Heart left ventricle (tissue), 16 donors: ENCODE results near the gene UBAP1L. TPM values are rescaled to one million over a fixed set of nuclear protein-coding genes. Genes with fewer than 3 reads are reported as not detected.
"Not testable (repeated sequence)": the region's sequence is repeated elsewhere in the genome, so short reads cannot be mapped to it uniquely, and the experiment has no call there.

ENCODE experiments used
- ATAC-seq, 4 donors: fragments of 200-7000 bp; cut with Tn5 transposase; one replicate each; pipeline ENCODE4 v1.9.1; 2020 to 2022; ENCODE audit warnings: moderate library complexity in 4 of 4, mild to moderate bottlenecking in 3 of 4, moderate number of reproducible peaks in 1 of 4
- DNase-seq, 5 donors: peaks; one replicate each; pipeline ENCODE4 v3.0.0-alpha.2; 2020
- H3K27ac ChIP-seq, 12 donors: fragments of 200-600 bp; sonication (generic) in 4 of 12; one replicate each; pipeline versions ENCODE4 v1.5.0 to v1.8.0; 2016 to 2022; ENCODE audit warnings: mild to moderate bottlenecking in 2 of 12
- H3K27me3 ChIP-seq, 9 donors: fragments of 200-600 bp; sonication (generic) in 2 of 9; one replicate each; pipeline versions ENCODE4 v1.5.1 to v1.8.0; 2016 to 2022; ENCODE audit warnings: mild to moderate bottlenecking in 3 of 9
- H3K36me3 ChIP-seq, 9 donors: fragments of 200-600 bp; sonication (generic) in 2 of 9; one replicate each; pipeline versions ENCODE4 v1.5.0 to v1.8.0; 2018 to 2022; ENCODE audit warnings: mild to moderate bottlenecking in 2 of 9
- H3K4me1 ChIP-seq, 12 donors: fragments of 200-600 bp; sonication (generic) in 4 of 12; one replicate each; pipeline versions ENCODE4 v1.5.0 to v1.8.0; 2016 to 2022; ENCODE audit warnings: mild to moderate bottlenecking in 3 of 12
- H3K4me3 ChIP-seq, 12 donors: fragments of 200-600 bp; sonication (generic) in 4 of 12; one replicate each; pipeline versions ENCODE4 v1.5.0 to v1.8.0; 2017 to 2022; ENCODE audit warnings: mild to moderate bottlenecking in 9 of 12, moderate library complexity in 4 of 12
- H3K9me3 ChIP-seq, 12 donors: fragments of 200-600 bp; sonication (generic) in 4 of 12; one replicate each; pipeline versions ENCODE4 v1.5.0 to v1.8.0; 2016 to 2022; ENCODE audit warnings: mild to moderate bottlenecking in 1 of 12
- POLR2A ChIP-seq, 2 donors: fragments of 450-650 bp; IDR thresholded peaks; one replicate each; pipeline ENCODE4 v1.6.1; 2017; ENCODE audit warnings: antibody characterized with exemption in 2 of 2, mild to moderate bottlenecking in 2 of 2, moderate library complexity in 2 of 2
- WGBS, 4 donors: extraction: QIAGEN DNeasy Blood & Tissue Kit in 2 of 4; methylation state at CpG; one replicate each; pipeline versions ENCODE4 v1.1.5 to v1.1.7; 2013 to 2018; 5-methylcytosine and 5-hydroxymethylcytosine counted together
- intact Hi-C, 10 donors: fragments of 100-400 bp; cut with DNase I; formaldehyde crosslinking; loops; one replicate each; pipeline versions ENCODE4 v1.11.1 to v1.14.2; 2022
- polyA plus RNA-seq, 2 donors: library from polyadenylated mRNA; stranded (reverse); fragments of 200-250 nt; gene quantifications; one replicate each; pipeline ENCODE4 v1.2.3, GENCODE V29; 2013
- total RNA-seq, 9 donors: library from RNA; depleted of rRNA in 2 of 9; stranded (reverse); fragments of >200 nt in 2 of 9; fragmentation: NEBNext Ultra II Directional in 3 of 9; extraction: Animal tissue kit (Norgen Biotek cat#: 25700) in 3 of 9; gene quantifications; one replicate each; pipeline versions ENCODE4 v1.1.0 to v1.2.4, GENCODE V29; 2016 to 2023
- TF ChIP-seq, protein P1 (sequence below), 12 donors: fragments of 200-600 bp; sonication (generic) in 4 of 12; IDR thresholded peaks; one replicate each; pipeline versions ENCODE4 v1.5.0 to v1.8.0; 2018 to 2022; ENCODE audit warnings: antibody characterized with exemption in 12 of 12, mild to moderate bottlenecking in 5 of 12
- donor health status: ischemic (EF 13 %, LVEDD 7.1; RV severe dilation, severe dysfunction).
- donor health status: healthy with polysubstance abuse.
- donor health status: DM: no; HTN: yes; CAD: no.
- donor health status: DM: no; HTN: no; CAD: no.
- donor health status: ischemic (EF 25% LVEDD 6.9; RV normal size, moderate dysfunction).
- donor health status: ischemic (EF 25% LVEDD 5.7; RV mildly dilated, moderate dysfunction).
- donor health status: healthy.
- donor health status: DM: yes; HTN: yes; CAD: no.
- donor health status: ischemic (EF 35%, LVEDD 5.7; RV mildly dilated, moderate dysfunction).
- donor health status: nonischemic (EF 11% LVEDD 7.7; RV severe dilation, severe dysfunction).
- donor health status: DM: yes; HTN: yes; CAD: no.
- donor health status: PGD.
- donor health status: ischemic (EF 29% LVEDD 5.4; RV normal size, mild dysfunction).
- donor health status: nonischemic (EF 23%, LVEDD 6.1; RV moderate dilation, normal function).

Gene UBAP1L
- total and polyA plus RNA-seq, 11 donors: 0.51 to 2.2 (median 1.3) TPM

DNA sequence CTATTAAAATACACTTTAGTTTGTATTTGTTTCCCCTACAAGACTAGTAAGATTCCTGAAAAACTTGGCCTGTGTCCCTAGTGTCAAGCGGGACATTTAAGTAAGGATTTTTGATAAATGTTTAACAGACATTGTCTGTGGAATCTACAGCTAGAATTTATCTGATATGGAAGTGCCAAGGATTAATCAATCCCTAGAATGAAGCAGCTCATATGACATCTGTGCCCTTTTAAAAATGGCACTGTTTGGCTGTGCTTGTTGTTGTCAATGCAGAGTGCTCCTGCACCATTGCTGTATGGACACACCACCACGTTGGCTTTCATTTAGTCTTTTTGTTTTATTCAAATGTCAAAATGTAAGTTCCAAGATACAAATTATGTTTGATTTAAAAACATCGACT is 32.9 kb upstream of the UBAP1L start:
- WGBS, 4 donors: 83 to 95% (median 91%) methylated on average over 3 of the region's 3 CpGs
- Histone ChIP-seq H3K4me1 (no peaks in the 10 kb centered on the region), H3K4me3 (no peak overlapping the region), H3K36me3 (peaks cover 0 to 70% (median 58%) of the 10 kb centered on the region in 9 donors), H3K27ac (no peak overlapping the region), H3K27me3 (no peaks in the 10 kb centered on the region), H3K9me3 (no peaks in the 10 kb centered on the region)
- DNase-seq (no peak), ATAC-seq (no peak)
- TF ChIP-seq, protein P1, sequence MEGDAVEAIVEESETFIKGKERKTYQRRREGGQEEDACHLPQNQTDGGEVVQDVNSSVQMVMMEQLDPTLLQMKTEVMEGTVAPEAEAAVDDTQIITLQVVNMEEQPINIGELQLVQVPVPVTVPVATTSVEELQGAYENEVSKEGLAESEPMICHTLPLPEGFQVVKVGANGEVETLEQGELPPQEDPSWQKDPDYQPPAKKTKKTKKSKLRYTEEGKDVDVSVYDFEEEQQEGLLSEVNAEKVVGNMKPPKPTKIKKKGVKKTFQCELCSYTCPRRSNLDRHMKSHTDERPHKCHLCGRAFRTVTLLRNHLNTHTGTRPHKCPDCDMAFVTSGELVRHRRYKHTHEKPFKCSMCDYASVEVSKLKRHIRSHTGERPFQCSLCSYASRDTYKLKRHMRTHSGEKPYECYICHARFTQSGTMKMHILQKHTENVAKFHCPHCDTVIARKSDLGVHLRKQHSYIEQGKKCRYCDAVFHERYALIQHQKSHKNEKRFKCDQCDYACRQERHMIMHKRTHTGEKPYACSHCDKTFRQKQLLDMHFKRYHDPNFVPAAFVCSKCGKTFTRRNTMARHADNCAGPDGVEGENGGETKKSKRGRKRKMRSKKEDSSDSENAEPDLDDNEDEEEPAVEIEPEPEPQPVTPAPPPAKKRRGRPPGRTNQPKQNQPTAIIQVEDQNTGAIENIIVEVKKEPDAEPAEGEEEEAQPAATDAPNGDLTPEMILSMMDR (IDR thresholded peaks at IDR 0.05): no peak
- no peak for TF ChIP-seq POLR2A (IDR thresholded peaks at IDR 0.05)
- intact Hi-C loops: no loop called here

DNA sequence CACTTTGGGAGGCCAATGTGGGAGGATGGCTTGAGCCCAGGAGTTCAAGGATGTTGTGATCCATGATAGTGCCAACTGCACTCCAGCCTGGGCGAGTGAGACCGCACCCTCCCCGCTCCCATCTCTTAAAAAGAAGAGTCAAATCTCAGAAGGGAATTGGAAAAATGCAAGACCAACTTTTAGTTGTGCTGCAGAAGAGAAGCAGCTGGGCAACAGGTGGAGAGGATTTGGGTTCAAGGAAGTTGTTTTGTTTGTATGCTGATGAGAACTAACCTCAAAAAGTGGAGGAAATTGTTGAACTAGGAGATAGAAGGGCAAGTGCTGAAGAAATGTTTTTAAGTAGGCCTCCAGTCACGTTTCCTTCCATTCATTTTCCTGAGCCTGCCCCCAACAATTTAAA is 31.4 kb upstream of the UBAP1L start:
- no peak overlapping the region for H3K27ac ChIP-seq
- no peak for TF ChIP-seq POLR2A (IDR thresholded peaks at IDR 0.05)
- TF ChIP-seq, protein P1 (IDR thresholded peaks at IDR 0.05): no peak
- no peak overlapping the region for H3K4me3 ChIP-seq
- intact Hi-C loops: no loop called here
- H3K27me3 ChIP-seq: no peaks in the 10 kb centered on the region
- no peaks in the 10 kb centered on the region for H3K9me3 ChIP-seq
- ATAC-seq: no peak
- DNase-seq: no peak
- no peaks in the 10 kb centered on the region for H3K4me1 ChIP-seq
- peaks cover 0 to 56% (median 44%) of the 10 kb centered on the region in 9 donors for H3K36me3 ChIP-seq
- 90 to 92% (median 91%) methylated on average over 4 of the region's 4 CpGs for WGBS, 4 donors

DNA sequence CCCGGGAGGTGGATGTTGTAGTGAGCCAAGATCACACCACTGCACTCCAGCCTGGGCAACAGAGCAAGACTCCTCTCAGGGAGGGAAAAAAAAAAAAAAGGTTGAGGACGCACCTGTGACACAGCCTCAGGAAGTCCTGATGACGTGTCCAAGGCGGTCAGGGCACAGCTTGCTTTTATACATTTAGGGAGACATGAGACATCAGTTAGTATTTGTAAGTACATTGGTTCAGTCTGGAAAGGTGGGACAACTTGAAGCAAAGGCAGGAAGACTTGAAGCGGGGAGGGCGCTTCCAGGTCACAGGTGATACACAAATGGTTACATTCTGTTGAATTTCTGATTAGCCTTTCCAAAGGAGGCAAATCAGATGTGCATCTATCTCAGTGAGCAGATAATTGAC is 23.6 kb upstream of the UBAP1L start:
- ATAC-seq, H3K9me3 ChIP-seq, H3K36me3 ChIP-seq, DNase-seq, H3K27ac ChIP-seq, H3K4me3 ChIP-seq, intact Hi-C loops, H3K4me1 ChIP-seq, H3K27me3 ChIP-seq: not testable (repeated sequence)
- WGBS, 4 donors: 84 to 88% (median 86%) methylated on average over 6 of the region's 6 CpGs

DNA sequence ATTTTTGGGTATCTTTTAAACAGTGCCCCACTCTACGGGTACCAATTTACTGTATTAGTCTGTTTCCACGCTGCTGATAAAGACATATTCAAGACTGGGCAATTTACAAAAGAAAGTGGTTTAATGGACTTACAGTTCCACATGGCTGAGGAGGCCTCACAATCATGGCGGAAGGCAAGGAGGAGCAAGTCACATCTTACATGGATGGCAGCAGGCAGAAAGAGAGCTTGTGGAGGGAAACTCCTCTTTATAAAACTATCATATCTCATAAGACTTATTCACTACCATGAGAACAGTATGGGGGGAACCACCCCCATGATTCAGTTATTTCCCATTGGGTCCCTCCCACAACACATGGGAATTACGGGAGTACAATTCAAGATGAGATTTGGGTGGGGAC is 22.9 kb upstream of the UBAP1L start:
- WGBS, 4 donors: 91 to 96% (median 94%) methylated on average over 4 of the region's 4 CpGs
- intact Hi-C loops, H3K27me3 ChIP-seq, H3K4me3 ChIP-seq, DNase-seq, H3K36me3 ChIP-seq, H3K4me1 ChIP-seq, H3K9me3 ChIP-seq, H3K27ac ChIP-seq, ATAC-seq: not testable (repeated sequence)

DNA sequence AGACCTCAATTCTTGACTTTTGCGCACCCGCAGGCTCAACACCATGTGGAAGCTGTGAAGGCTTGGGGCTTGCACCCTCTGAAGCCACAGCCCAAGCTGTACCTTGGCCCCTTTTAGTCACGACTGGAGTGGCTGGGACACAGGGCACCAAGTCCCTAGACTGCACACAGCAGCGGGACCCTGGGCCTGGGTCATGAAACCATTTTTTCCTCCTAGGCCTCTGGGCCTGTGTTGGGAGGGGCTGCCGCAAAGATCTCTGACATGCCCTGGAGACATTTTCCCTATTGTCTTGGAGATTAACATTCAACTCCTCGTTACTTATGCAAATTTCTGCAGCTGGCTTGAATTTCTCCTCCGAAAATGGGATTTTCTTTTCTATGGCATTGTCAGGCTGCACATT is 22.1 kb upstream of the UBAP1L start:
- H3K4me1 ChIP-seq: peaks cover 0 to 16% (median 11%) of the 10 kb centered on the region in 12 donors
- H3K27ac ChIP-seq, DNase-seq, H3K4me3 ChIP-seq, H3K36me3 ChIP-seq, H3K27me3 ChIP-seq, H3K9me3 ChIP-seq, ATAC-seq, intact Hi-C loops: not testable (repeated sequence)
- 92 to 95% (median 93%) methylated on average over 7 of the region's 7 CpGs for WGBS, 4 donors

DNA sequence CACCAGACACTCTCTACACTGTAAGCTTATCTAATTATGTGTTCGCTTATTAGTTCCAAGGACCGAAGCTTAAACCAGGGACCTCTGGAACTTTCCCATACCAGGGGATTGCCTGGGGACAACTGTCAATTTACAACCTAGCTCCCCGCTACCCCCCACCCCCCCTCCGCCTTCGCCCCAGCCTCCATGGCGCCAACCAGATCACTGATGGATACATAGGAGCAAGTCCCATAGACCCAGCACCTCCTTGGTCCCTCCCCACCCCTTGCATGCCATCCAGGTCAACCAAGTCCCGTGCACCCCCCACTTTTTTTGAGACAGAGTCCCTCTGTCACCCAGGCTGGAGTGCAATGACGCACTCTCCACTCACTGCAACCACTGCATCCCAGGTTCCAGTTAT is 19.5 kb upstream of the UBAP1L start:
- Histone ChIP-seq H3K4me3 (peak overlapping the region in 3 of 12 donors; percentile 78 to 93 (median 87)), H3K27me3 (no peaks in the 10 kb centered on the region), H3K27ac (no peak overlapping the region), H3K36me3 (peaks cover 0 to 19% (median 6%) of the 10 kb centered on the region in 9 donors), H3K4me1 (peaks cover 0 to 33% (median 21%) of the 10 kb centered on the region in 12 donors), H3K9me3 (no peaks in the 10 kb centered on the region)
- no peak for TF ChIP-seq POLR2A (IDR thresholded peaks at IDR 0.05)
- TF ChIP-seq, protein P1 (IDR thresholded peaks at IDR 0.05): no peak
- intact Hi-C loops: loop anchor here in 1 of 10 donors (5.0 kb wide), 1 partner anchor 48 kb away; no protein-coding TSS in a partner anchor
- DNase-seq (no peak), ATAC-seq (no peak)
- WGBS, 4 donors: 94 to 95% (median 94%) methylated on average over 8 of the region's 8 CpGs
